ENCODE results near the gene STK39.

STK39 gene

DNA sequence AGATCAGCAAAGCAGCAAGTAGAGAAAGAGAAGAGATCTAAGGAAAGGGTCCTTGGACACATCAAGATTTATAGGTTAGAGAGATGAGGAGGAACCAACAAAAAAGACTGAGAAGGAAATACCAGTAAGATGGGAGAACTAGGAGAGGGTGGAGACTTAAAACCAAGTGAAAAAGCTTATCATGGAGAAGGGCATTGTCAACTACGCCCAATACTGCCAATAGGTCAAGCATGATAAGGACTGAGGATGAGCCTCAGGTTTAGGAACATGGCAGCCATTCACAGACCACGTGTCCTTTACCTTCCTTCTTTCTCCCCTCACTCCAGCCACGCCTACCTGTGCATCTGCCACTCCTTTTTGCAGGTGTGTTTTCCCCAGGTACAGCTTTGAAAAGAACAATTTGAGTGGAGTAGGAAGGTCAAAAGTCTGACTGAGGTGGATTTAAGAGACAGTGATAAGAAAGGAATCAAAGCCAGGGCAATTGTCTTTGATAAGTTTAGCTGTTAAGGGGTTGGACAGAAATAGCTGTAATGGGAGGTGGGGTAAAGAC, 238.7 kb downstream of the STK39 start:
- FAIRE-seq (no peak), DNase-seq (ENCODE audit: insufficient read length, low spot score) (no peak)
- TF ChIP-seq, protein P1, sequence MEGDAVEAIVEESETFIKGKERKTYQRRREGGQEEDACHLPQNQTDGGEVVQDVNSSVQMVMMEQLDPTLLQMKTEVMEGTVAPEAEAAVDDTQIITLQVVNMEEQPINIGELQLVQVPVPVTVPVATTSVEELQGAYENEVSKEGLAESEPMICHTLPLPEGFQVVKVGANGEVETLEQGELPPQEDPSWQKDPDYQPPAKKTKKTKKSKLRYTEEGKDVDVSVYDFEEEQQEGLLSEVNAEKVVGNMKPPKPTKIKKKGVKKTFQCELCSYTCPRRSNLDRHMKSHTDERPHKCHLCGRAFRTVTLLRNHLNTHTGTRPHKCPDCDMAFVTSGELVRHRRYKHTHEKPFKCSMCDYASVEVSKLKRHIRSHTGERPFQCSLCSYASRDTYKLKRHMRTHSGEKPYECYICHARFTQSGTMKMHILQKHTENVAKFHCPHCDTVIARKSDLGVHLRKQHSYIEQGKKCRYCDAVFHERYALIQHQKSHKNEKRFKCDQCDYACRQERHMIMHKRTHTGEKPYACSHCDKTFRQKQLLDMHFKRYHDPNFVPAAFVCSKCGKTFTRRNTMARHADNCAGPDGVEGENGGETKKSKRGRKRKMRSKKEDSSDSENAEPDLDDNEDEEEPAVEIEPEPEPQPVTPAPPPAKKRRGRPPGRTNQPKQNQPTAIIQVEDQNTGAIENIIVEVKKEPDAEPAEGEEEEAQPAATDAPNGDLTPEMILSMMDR (IDR thresholded peaks at IDR 0.05; ENCODE audit: insufficient read depth, missing control alignments), result no peak

DNA sequence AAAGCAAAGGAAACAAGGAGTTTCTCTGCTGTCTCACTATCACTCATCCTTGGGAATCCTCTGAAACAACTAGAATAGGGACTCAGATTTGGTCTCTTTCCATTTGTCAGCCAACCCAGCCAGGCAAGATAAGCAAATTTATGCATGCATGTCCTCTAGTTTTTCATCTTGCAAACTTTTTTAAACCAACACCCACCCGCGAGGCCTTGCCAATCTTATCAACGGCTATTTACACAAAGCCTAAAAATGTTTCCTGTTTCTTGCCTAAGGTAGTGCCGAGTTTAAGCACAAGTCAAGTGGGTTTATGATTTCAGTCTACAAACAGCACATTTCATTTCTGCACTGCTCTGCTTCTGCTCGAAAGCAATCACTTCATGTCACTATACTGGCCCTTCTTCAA, 240.9 kb downstream of the STK39 start:
- DNase-seq (ENCODE audit: insufficient read length, low spot score) (no peak), FAIRE-seq (no peak)
- TF ChIP-seq, protein P1 (IDR thresholded peaks at IDR 0.05; ENCODE audit: insufficient read depth, missing control alignments), result no peak

GRCh38 chr2:168005586-168005985, 241.8 kb downstream of the STK39 start:
- TF ChIP-seq, protein P1 (IDR thresholded peaks at IDR 0.05; ENCODE audit: insufficient read depth, missing control alignments), result no peak
- FAIRE-seq (no peak), DNase-seq (ENCODE audit: insufficient read length, low spot score) (no peak)

- DNase-seq (ENCODE audit: insufficient read length, low spot score) (no peak), FAIRE-seq (peak; percentile 89)
- TF ChIP-seq, protein P1 (IDR thresholded peaks at IDR 0.05; ENCODE audit: insufficient read depth, missing control alignments), result no peak
Measured at GRCh38 chr2:168003876-168004275, 243.5 kb downstream of the STK39 start.

DNA sequence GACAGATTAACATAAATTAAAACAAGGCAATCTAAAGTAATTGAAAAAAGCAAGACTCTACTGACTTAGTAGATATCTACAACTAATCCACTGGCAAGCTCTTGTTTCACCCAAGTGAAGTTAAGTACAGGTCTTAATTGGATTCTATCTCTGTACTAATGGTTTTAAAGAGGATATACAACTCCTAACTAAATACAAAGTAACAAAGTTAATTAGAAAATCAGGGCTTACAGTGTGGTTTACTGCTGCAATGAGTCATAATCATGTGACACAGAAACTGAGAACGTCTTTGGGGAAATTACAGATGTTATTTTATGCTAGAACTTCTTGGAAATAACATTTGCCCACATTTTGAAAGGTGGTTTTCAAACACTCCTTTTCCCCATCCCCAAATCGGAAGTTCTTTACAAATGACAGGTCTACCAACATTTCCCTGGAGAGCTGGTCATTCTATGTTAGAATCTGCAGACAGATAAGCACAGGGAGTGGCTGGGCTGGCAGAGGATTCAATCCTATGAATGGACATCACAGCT, 245.3 kb downstream of the STK39 start:
- TF ChIP-seq, protein P1 (IDR thresholded peaks at IDR 0.05; ENCODE audit: insufficient read depth, missing control alignments), result no peak
- DNase-seq (ENCODE audit: insufficient read length, low spot score) (no peak), FAIRE-seq (peak; percentile 99)

GRCh38 chr2:167992278-167992677, 255.1 kb downstream of the STK39 start:
- no peak for DNase-seq (ENCODE audit: insufficient read length, low spot score)
- TF ChIP-seq, protein P1 (IDR thresholded peaks at IDR 0.05; ENCODE audit: insufficient read depth, missing control alignments), result no peak
- FAIRE-seq, result no peak

GRCh38 chr2:167990062-167990461, 257.3 kb downstream of the STK39 start:
- TF ChIP-seq, protein P1 (IDR thresholded peaks at IDR 0.05; ENCODE audit: insufficient read depth, missing control alignments), result no peak
- no peak for FAIRE-seq
- no peak for DNase-seq (ENCODE audit: insufficient read length, low spot score)
